Hepatocyte (in vitro differentiated cells): Measurements from ENCODE around the gene SLIT1. TPM values are rescaled to one million over a fixed set of nuclear protein-coding genes. Genes with fewer than 3 reads are reported as not detected.

Experiments
- DNase-seq: peaks from one replicate; pipeline ENCODE4 v3.0.0-alpha.2; 2016; ENCODE audit warnings: low spot score
- H2AFZ ChIP-seq: fragments of 200-600 bp; sonication (generic); 2 replicates; pipeline ENCODE4 v1.6.0; 2016; ENCODE audit warnings: antibody characterized with exemption, mild to moderate bottlenecking
- H3K27ac ChIP-seq: fragments of 200-600 bp; sonication (generic); 2 replicates; pipeline ENCODE4 v1.5.1; 2016; ENCODE audit warnings: mild to moderate bottlenecking
- H3K27me3 ChIP-seq: fragments of 200-600 bp; sonication (generic); 2 replicates; pipeline ENCODE4 v1.6.1; 2016
- H3K36me3 ChIP-seq: fragments of 200-600 bp; sonication (generic); replicated peaks from 2 replicates; pipeline ENCODE4 v1.5.1; 2016; ENCODE audit warnings: low read depth; ENCODE audit not compliant: insufficient read depth
- H3K4me1 ChIP-seq: fragments of 200-600 bp; sonication (generic); 2 replicates; pipeline ENCODE4 v1.5.1; 2016; ENCODE audit warnings: mild to moderate bottlenecking, moderate library complexity; ENCODE audit not compliant: insufficient read depth
- H3K4me2 ChIP-seq: fragments of 200-600 bp; sonication (generic); 2 replicates; pipeline ENCODE4 v1.6.0; 2016
- H3K4me3 ChIP-seq: fragments of 200-600 bp; sonication (generic); 2 replicates; pipeline ENCODE4 v1.5.1; 2016; ENCODE audit warnings: mild to moderate bottlenecking
- H3K79me2 ChIP-seq: fragments of 200-600 bp; sonication (generic); 2 replicates; pipeline ENCODE4 v1.6.0; 2017; ENCODE audit warnings: mild to moderate bottlenecking
- H3K9me2 ChIP-seq: fragments of 200-600 bp; sonication (generic); replicated peaks from 2 replicates; pipeline ENCODE4 v1.6.0; 2017; ENCODE audit warnings: mild to moderate bottlenecking; ENCODE audit not compliant: insufficient read depth
- H3K9me3 ChIP-seq: fragments of 200-600 bp; sonication (generic); 2 replicates; pipeline ENCODE4 v1.5.1; 2016; ENCODE audit warnings: low read depth, mild to moderate bottlenecking
- H4K20me1 ChIP-seq: fragments of 200-600 bp; sonication (generic); 2 replicates; pipeline ENCODE4 v1.6.0; 2016; ENCODE audit warnings: mild to moderate bottlenecking; ENCODE audit not compliant: insufficient read depth, poor library complexity, severe bottlenecking
- EZH2 ChIP-seq: fragments of 200-600 bp; sonication (generic); IDR thresholded peaks from 2 replicates; pipeline ENCODE4 v1.6.1; 2016; ENCODE audit warnings: antibody characterized with exemption, mild to moderate bottlenecking, borderline replicate concordance
- EZH2phosphoT487 ChIP-seq: fragments of 200-600 bp; sonication (generic); IDR thresholded peaks from one replicate; pipeline ENCODE4 v1.6.1; 2018; ENCODE audit warnings: antibody characterized with exemption, mild to moderate bottlenecking, low read depth, moderate library complexity; ENCODE audit not compliant: unreplicated experiment, severe bottlenecking
- WGBS: methylation state at CpG from one replicate; pipeline ENCODE4 v1.1.6; 2016; ENCODE audit warnings: low lambda C conversion rate; ENCODE audit errors: missing lambda C conversion rate; 5-methylcytosine and 5-hydroxymethylcytosine counted together
- polyA plus RNA-seq: library from polyadenylated mRNA; unstranded; fragments of >200 nt; fragmentation: Nextera tagmentation; extraction: Ambion mirVana; gene quantifications from 2 replicates; pipeline ENCODE4 v1.2.1, GENCODE V29; 2016
- total RNA-seq: library from RNA; depleted of rRNA; stranded (reverse); fragments of >200 nt; gene quantifications from 2 replicates; pipeline ENCODE4 v1.2.3, GENCODE V29; 2014
- TF ChIP-seq, protein P1 (sequence below): fragments of 200-600 bp; sonication (generic); IDR thresholded peaks from 2 replicates; pipeline ENCODE4 v1.5.1; 2016; ENCODE audit warnings: antibody characterized with exemption, mild to moderate bottlenecking; ENCODE audit not compliant: poor library complexity

SLIT1 gene
- total and polyA plus RNA-seq, 2 experiments from 2014 or later: 0.47 to 0.65 TPM

DNA sequence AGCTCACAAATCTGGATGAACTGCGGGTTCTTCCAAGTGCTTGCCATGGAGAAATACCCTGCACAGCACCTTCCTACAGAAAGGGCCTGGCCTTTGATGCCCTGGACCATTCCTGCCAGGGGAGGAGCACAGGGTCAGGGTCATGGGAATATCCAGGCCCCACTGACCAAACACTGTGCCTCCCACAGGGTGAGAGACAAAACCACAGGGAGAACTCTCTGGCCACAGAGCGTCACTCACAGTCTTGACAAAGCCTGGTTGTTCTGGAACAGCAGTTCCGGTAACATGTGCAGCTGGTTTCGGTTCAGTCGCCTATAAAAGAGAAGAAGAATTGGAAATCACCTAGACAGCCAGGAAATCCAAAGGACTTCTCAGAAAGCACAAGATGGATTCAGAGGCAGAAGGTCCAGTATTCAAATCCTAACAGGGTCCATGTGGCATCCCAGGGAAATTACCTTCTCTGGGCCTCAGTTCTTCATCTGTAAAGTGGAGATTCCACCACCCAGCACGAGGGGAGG is 28.1 kb downstream of the SLIT1 start:
- Histone ChIP-seq H3K79me2 (no peaks in the 10 kb centered on the region), H4K20me1 (no peaks in the 10 kb centered on the region), H3K4me3 (no peak overlapping the region), H3K27ac (no peak overlapping the region), H3K4me1 (no peaks in the 10 kb centered on the region), H3K4me2 (no peak overlapping the region), H3K27me3 (no peaks in the 10 kb centered on the region), H3K9me2 (no peaks in the 10 kb centered on the region), H3K9me3 (no peaks in the 10 kb centered on the region), H2AFZ (no peak overlapping the region), H3K36me3 (no peaks in the 10 kb centered on the region)
- TF ChIP-seq EZH2: no peak
- TF ChIP-seq, protein P1, sequence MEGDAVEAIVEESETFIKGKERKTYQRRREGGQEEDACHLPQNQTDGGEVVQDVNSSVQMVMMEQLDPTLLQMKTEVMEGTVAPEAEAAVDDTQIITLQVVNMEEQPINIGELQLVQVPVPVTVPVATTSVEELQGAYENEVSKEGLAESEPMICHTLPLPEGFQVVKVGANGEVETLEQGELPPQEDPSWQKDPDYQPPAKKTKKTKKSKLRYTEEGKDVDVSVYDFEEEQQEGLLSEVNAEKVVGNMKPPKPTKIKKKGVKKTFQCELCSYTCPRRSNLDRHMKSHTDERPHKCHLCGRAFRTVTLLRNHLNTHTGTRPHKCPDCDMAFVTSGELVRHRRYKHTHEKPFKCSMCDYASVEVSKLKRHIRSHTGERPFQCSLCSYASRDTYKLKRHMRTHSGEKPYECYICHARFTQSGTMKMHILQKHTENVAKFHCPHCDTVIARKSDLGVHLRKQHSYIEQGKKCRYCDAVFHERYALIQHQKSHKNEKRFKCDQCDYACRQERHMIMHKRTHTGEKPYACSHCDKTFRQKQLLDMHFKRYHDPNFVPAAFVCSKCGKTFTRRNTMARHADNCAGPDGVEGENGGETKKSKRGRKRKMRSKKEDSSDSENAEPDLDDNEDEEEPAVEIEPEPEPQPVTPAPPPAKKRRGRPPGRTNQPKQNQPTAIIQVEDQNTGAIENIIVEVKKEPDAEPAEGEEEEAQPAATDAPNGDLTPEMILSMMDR: no peak
- TF ChIP-seq EZH2phosphoT487: no peak
- DNase-seq: no peak
- WGBS: 89% methylated on average over 6 of the region's 6 CpGs

DNA sequence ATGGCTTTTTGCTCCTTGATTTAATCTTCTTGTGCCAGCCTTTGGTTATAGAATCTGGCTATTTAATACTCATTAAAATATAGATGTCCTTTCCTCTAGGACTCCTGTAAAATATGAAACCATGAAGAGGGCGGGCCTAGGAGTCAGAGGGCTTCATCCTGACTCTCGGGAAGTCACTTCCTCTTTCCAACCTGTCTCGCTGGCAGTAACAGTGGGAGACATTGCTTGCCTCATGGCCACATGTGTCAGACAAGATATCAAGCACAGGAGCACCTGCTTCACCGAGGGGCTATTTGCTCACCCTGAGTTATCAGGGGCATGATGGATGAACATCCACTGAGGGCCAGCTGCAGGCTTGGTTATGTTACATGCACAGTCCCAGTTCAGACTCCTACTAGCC is 31.0 kb downstream of the SLIT1 start:
- H3K9me2 ChIP-seq: no peaks in the 10 kb centered on the region
- no peaks in the 10 kb centered on the region for H4K20me1 ChIP-seq
- H3K27ac ChIP-seq: no peak overlapping the region
- 79% methylated on average over 4 of the region's 4 CpGs for WGBS
- H2AFZ ChIP-seq: no peak overlapping the region
- no peaks in the 10 kb centered on the region for H3K79me2 ChIP-seq
- H3K9me3 ChIP-seq: no peaks in the 10 kb centered on the region
- no peaks in the 10 kb centered on the region for H3K36me3 ChIP-seq
- no peaks in the 10 kb centered on the region for H3K4me1 ChIP-seq
- H3K4me2 ChIP-seq: no peak overlapping the region
- no peak overlapping the region for H3K4me3 ChIP-seq
- TF ChIP-seq EZH2phosphoT487: no peak
- TF ChIP-seq, protein P1: no peak
- no peak for TF ChIP-seq EZH2
- no peak for DNase-seq
- no peaks in the 10 kb centered on the region for H3K27me3 ChIP-seq

- DNase-seq: no peak
- no peak overlapping the region for H3K4me2 ChIP-seq
- no peak overlapping the region for H3K27ac ChIP-seq
- no peaks in the 10 kb centered on the region for H3K4me1 ChIP-seq
- no peak overlapping the region for H3K4me3 ChIP-seq
- H3K9me3 ChIP-seq: no peaks in the 10 kb centered on the region
- TF ChIP-seq EZH2: no peak
- TF ChIP-seq, protein P1: no peak
- TF ChIP-seq EZH2phosphoT487: no peak
- H3K27me3 ChIP-seq: no peaks in the 10 kb centered on the region
- H3K9me2 ChIP-seq: no peaks in the 10 kb centered on the region
- no peaks in the 10 kb centered on the region for H3K79me2 ChIP-seq
- 89% methylated on average over 4 of the region's 4 CpGs for WGBS
- H2AFZ ChIP-seq: no peak overlapping the region
- H3K36me3 ChIP-seq: no peaks in the 10 kb centered on the region
- H4K20me1 ChIP-seq: no peaks in the 10 kb centered on the region
Observed at GRCh38 chr10:97154162-97154561, 31.6 kb downstream of the SLIT1 start.

DNA sequence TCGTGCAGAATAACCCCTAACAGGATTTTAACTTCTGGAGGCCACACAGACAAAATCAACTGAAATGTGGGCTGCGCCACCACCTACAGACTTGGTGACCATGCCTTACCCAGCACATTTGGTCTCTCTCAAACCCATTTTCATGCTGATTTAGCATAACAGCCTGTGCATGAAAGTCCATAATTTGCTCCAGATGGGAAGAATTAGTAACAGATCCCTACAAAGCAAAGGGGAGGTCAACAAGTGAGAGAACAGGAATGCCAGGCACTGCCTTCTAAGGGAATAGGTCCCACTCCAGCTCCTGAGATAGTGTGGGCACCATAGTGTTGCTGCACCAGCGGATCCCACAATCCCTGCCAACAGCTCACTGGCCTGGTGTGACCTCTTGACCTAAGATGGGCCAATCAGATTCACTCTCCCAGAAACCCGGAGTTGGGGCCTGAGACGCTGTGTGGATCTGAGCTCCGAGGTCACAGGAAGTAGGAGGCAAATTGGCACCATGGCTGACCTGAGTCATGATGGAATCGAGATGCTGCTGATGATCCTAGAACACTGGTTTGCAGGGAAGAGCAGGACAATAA is 32.4 kb downstream of the SLIT1 start:
- no peaks in the 10 kb centered on the region for H3K27me3 ChIP-seq
- no peaks in the 10 kb centered on the region for H3K4me1 ChIP-seq
- no peak overlapping the region for H3K4me3 ChIP-seq
- DNase-seq: no peak
- H3K27ac ChIP-seq: no peak overlapping the region
- WGBS: 70% methylated on average over 7 of the region's 7 CpGs
- no peaks in the 10 kb centered on the region for H3K79me2 ChIP-seq
- H3K4me2 ChIP-seq: no peak overlapping the region
- no peaks in the 10 kb centered on the region for H3K9me2 ChIP-seq
- H3K9me3 ChIP-seq: no peaks in the 10 kb centered on the region
- TF ChIP-seq EZH2phosphoT487 (no peak), EZH2 (no peak)
- TF ChIP-seq, protein P1: no peak
- H4K20me1 ChIP-seq: no peaks in the 10 kb centered on the region
- no peaks in the 10 kb centered on the region for H3K36me3 ChIP-seq
- H2AFZ ChIP-seq: no peak overlapping the region
